HepG2 (cell line): Measurements from ENCODE around the gene OSBPL9. TPM values are rescaled to one million over a fixed set of nuclear protein-coding genes. Genes with fewer than 3 reads are reported as not detected.

Source experiments
- ATAC-seq: fragments of 200-7000 bp; cut with Tn5 transposase; 3 replicates; pipeline ENCODE4 v1.9.1; 2020; ENCODE audit warnings: mild to moderate bottlenecking, moderate library complexity
- BruUV-seq: library from RNA; stranded (reverse); fragments of 400-500 nt; replicated peaks from 2 replicates; lab custom pipeline; 2021; lab: Mats Ljungman, UMichigan
- CTCF ChIA-PET: fragments of 300-600 bp; formaldehyde crosslinking; extraction: SDS; loops from one replicate; lab custom pipeline; 2021; ENCODE audit warnings: low total read pairs, inconsistent platforms, low intra/inter-chr PET ratio; lab: Yijun Ruan, JAX
- POLR2A ChIA-PET: fragments of 350-600 bp; sonication (Branson Sonifier 250); formaldehyde crosslinking; loops from one replicate; lab custom pipeline; 2020; ENCODE audit warnings: antibody characterized with exemption, inconsistent platforms; lab: Yijun Ruan, JAX
- DNase-seq: peaks from one replicate; pipeline ENCODE4 v3.0.0-alpha.2; 2015; ENCODE audit warnings: low spot score
- FAIRE-seq: peaks from 3 replicates; lab custom pipeline; 2011; peaks lifted over from hg19 to GRCh38; lab: Jason Lieb, UNC
- H2AFZ ChIP-seq: one replicate; pipeline ENCODE4 v1.6.1; 2011; ENCODE audit warnings: low read length, inconsistent platforms
- H3K27ac ChIP-seq: fragments of 300-600 bp; 3 replicates; pipeline ENCODE4 v1.8.0; 2011; ENCODE audit warnings: mixed run types, mild to moderate bottlenecking, mixed read lengths, low read length, inconsistent platforms; ENCODE audit not compliant: insufficient read depth; ENCODE audit errors: extremely low read length
- H3K27me3 ChIP-seq, 2 experiments: fragments of 200-600 bp in 1 of 2; 2 replicates in 1 of 2; 3 replicates in 1 of 2; pipeline versions ENCODE4 v1.6.0 to v1.8.0; 2011; ENCODE audit warnings: low read length in 2 of 2, mild to moderate bottlenecking in 2 of 2, moderate library complexity in 2 of 2, inconsistent platforms in 1 of 2; ENCODE audit not compliant: insufficient read depth in 2 of 2, control insufficient read depth in 1 of 2
- H3K36me3 ChIP-seq, 2 experiments: fragments of 200-600 bp in 1 of 2; replicated peaks in 1 of 2; 2 replicates in 1 of 2; 3 replicates in 1 of 2; pipeline versions ENCODE4 v1.5.1 to v1.8.0; 2011; ENCODE audit warnings: low read length in 2 of 2, inconsistent platforms in 1 of 2; ENCODE audit not compliant: insufficient read depth in 2 of 2, control insufficient read depth in 1 of 2
- H3K4me1 ChIP-seq: 2 replicates; pipeline ENCODE4 v1.5.1; 2012; ENCODE audit warnings: low read length, inconsistent platforms; ENCODE audit not compliant: insufficient read depth
- H3K4me2 ChIP-seq: 2 replicates; pipeline ENCODE4 v1.6.0; 2011; ENCODE audit warnings: low read depth, low read length, inconsistent platforms
- H3K4me3 ChIP-seq, 3 experiments: fragments of 200-600 bp in 1 of 3; sonication (generic), shearing (Covaris generic) in 1 of 3; replicated peaks in 1 of 3; 2 replicates each; pipeline ENCODE4 v1.5.1; 2011 to 2016; ENCODE audit warnings: low read length in 3 of 3, inconsistent platforms in 2 of 3, low read depth in 2 of 3, mild to moderate bottlenecking in 2 of 3, control low read depth in 1 of 3, mixed read lengths in 1 of 3; ENCODE audit not compliant: insufficient read depth in 1 of 3
- H3K79me2 ChIP-seq: one replicate; pipeline ENCODE4 v1.6.1; 2011; ENCODE audit warnings: low read length, inconsistent platforms; ENCODE audit not compliant: insufficient read depth
- H3K9ac ChIP-seq: 2 replicates; pipeline ENCODE4 v1.6.0; 2011; ENCODE audit warnings: mild to moderate bottlenecking, low read depth, low read length, inconsistent platforms; ENCODE audit not compliant: insufficient read depth
- H3K9me3 ChIP-seq: 2 replicates; pipeline ENCODE4 v1.5.1; 2012; ENCODE audit warnings: mild to moderate bottlenecking, low read length
- H4K20me1 ChIP-seq: 2 replicates; pipeline ENCODE4 v1.6.0; 2011; ENCODE audit warnings: inconsistent platforms, mild to moderate bottlenecking, low read length, moderate library complexity; ENCODE audit not compliant: insufficient read depth
- FOXK1 ChIP-seq: sonication (generic); formaldehyde crosslinking; IDR thresholded peaks from 2 replicates; pipeline ENCODE4 v1.4.0; 2020; ENCODE audit warnings: low read depth, missing genetic modification reagents, borderline replicate concordance
- GFI1 ChIP-seq: sonication (generic); formaldehyde crosslinking; IDR thresholded peaks from 2 replicates; pipeline ENCODE4 v1.5.0; 2020; ENCODE audit warnings: missing genetic modification reagents, mild to moderate bottlenecking, borderline replicate concordance
- PAF1 ChIP-seq: IDR thresholded peaks from 2 replicates; pipeline ENCODE4 v1.6.1; 2016; ENCODE audit warnings: missing genetic modification reagents, missing compliant biosample characterization
- PAWR ChIP-seq: sonication (generic); formaldehyde crosslinking; IDR thresholded peaks from 2 replicates; pipeline ENCODE4 v1.4.0; 2020; ENCODE audit warnings: missing genetic modification reagents, mild to moderate bottlenecking, borderline replicate concordance
- STAT6 ChIP-seq: sonication (generic); formaldehyde crosslinking; IDR thresholded peaks from 2 replicates; pipeline ENCODE4 v1.4.0; 2020; ENCODE audit warnings: missing genetic modification reagents, mild to moderate bottlenecking, borderline replicate concordance
- WIZ ChIP-seq: sonication (generic); formaldehyde crosslinking; IDR thresholded peaks from 2 replicates; pipeline ENCODE4 v1.5.1; 2020; ENCODE audit warnings: mild to moderate bottlenecking, missing genetic modification reagents
- ZNF788 ChIP-seq: sonication (generic); formaldehyde crosslinking; IDR thresholded peaks from 2 replicates; pipeline ENCODE4 v1.5.0; 2020; ENCODE audit warnings: mild to moderate bottlenecking, missing genetic modification reagents, borderline replicate concordance
- ZSCAN31 ChIP-seq: sonication (generic); formaldehyde crosslinking; IDR thresholded peaks from 2 replicates; pipeline ENCODE4 v1.5.0; 2020; ENCODE audit warnings: low read depth, mild to moderate bottlenecking, missing genetic modification reagents
- WGBS: methylation state at CpG from one replicate; pipeline ENCODE4 v1.1.6; 2017; ENCODE audit warnings: low lambda C conversion rate; 5-methylcytosine and 5-hydroxymethylcytosine counted together
- in situ Hi-C: cut with HindIII; loops from 2 replicates; pipeline ENCODE4 v1.10.0; 2017; ENCODE audit warnings: low pct_unique_long_range_greater_than_20kb; ENCODE audit not compliant: extremely low pct_ligation_motif_present
- intact Hi-C: fragments of 100-400 bp; cut with micrococcal nuclease; formaldehyde crosslinking; loops from one replicate; pipeline ENCODE4 v1.10.0; 2022; ENCODE audit not compliant: unreplicated experiment
- polyA plus RNA-seq, 8 experiments: library from polyadenylated mRNA; depleted of rRNA in 3 of 8; stranded (reverse) in 7 of 8; unstranded in 1 of 8; fragments of >200 nt; fragmentation: Illumina TruSeq in 4 of 8; extraction: Trizol in 4 of 8; gene quantifications; 2 replicates each; pipeline versions ENCODE4 v1.2.1 to v1.2.3, GENCODE V29; 2011 to 2016; ENCODE audit warnings: low read depth in 4 of 8, missing spikeins in 1 of 8, mixed read lengths in 1 of 8; ENCODE audit not compliant: insufficient read depth in 1 of 8
- total RNA-seq, 5 experiments: library from RNA; depleted of rRNA; stranded (reverse); fragments of >200 nt; fragmentation: Illumina TruSeq; extraction: Trizol; gene quantifications; 2 replicates each; pipeline ENCODE4 v1.2.3, GENCODE V29; 2016; ENCODE audit warnings: low read depth in 1 of 5

Gene OSBPL9
- total and polyA plus RNA-seq, 2 of the 13 experiments (the other 11 are each of a cell fraction or from before 2014, with no cell fraction given): 83.6 to 142 TPM

- intact Hi-C loops: no loop called here
Observed at GRCh38 chr1:51567653-51568052, 49.2 kb upstream of the OSBPL9 start.

DNA sequence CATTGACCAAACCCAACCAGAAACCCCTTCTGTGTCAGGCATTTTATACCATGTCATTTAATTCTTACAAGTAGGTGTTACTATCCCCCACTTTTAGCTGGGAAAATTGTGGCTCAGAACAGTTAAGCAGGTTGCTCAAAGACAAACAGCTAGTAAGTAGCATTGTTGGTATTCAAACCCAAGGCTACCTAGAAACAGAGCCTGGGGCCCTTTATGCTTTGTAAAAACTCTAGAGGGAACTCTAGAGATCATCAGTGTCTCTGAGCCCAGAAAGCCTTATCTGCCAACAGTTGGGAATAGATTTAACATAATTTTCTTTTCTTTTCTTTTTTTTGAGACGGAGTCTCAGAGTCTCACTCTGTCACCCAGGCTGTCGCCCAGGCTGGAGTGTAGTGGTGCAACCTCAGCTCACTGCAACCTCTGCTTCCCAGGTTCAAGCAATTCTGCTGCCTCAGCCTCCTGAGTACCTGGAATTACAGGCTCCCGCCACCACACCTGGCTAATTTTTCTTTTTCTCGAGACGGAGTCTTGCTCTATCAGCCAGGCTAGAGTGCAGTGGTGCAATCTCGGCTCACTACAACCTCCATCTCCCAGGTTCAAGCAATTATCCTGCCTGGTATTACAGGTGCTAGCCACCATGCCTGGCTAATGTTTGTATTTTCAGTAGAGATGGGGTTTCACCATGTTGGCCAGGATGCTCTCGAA lies 48.5 kb upstream of the OSBPL9 start:
- Histone ChIP-seq H3K4me3 (no peak overlapping the region), H3K4me2 (no peak overlapping the region), H4K20me1 (no peaks in the 10 kb centered on the region), H3K79me2 (no peaks in the 10 kb centered on the region), H3K9me3 (no peaks in the 10 kb centered on the region), H3K27ac (no peak overlapping the region), H3K27me3 (no peaks in the 10 kb centered on the region), H3K36me3 (no peaks in the 10 kb centered on the region), H2AFZ (no peak overlapping the region), H3K4me1 (peaks cover 14% of the 10 kb centered on the region)
- 70% methylated on average over 7 of the region's 7 CpGs for WGBS
- POLR2A ChIA-PET: no interaction called here
- CTCF ChIA-PET: interaction anchor here (1.1 kb wide), 1 partner anchor 201 kb away, joined by 3 read pairs; no protein-coding TSS in a partner anchor
- in situ Hi-C loops: no loop called here
- ATAC-seq: no peak
- no TSS peak for BruUV-seq
- FAIRE-seq: no peak
- no peak for TF ChIP-seq FOXK1 (CRISPR knock-in tag)
- no peak for TF ChIP-seq PAWR
- TF ChIP-seq STAT6 (CRISPR knock-in tag): no peak
- TF ChIP-seq GFI1: no peak
- TF ChIP-seq ZSCAN31 (CRISPR knock-in tag): no peak
- no peak for TF ChIP-seq PAF1 (CRISPR knock-in tag)
- TF ChIP-seq, all 625 proteins: peak for 0
- no peak for DNase-seq
- no peak overlapping the region for H3K9ac ChIP-seq
- intact Hi-C loops: no loop called here

More at GRCh38 chr1:51567653-51568052, 49.2 kb upstream of the OSBPL9 start:
- no peak for ATAC-seq
- H3K9ac ChIP-seq: no peak overlapping the region
- no peak overlapping the region for H3K4me3 ChIP-seq
- POLR2A ChIA-PET: no interaction called here
- TF ChIP-seq WIZ (CRISPR knock-in tag) (no peak), ZNF788 (CRISPR knock-in tag) (no peak)
- no peaks in the 10 kb centered on the region for H3K9me3 ChIP-seq
- no peaks in the 10 kb centered on the region for H3K27me3 ChIP-seq
- no peaks in the 10 kb centered on the region for H3K36me3 ChIP-seq
- no peaks in the 10 kb centered on the region for H4K20me1 ChIP-seq
- in situ Hi-C loops: no loop called here
- CTCF ChIA-PET: no interaction called here
- no peak for FAIRE-seq
- H2AFZ ChIP-seq: no peak overlapping the region
- no peaks in the 10 kb centered on the region for H3K79me2 ChIP-seq
- DNase-seq: no peak
- no peak overlapping the region for H3K4me2 ChIP-seq
- no peak overlapping the region for H3K27ac ChIP-seq
- H3K4me1 ChIP-seq: peaks cover 14% of the 10 kb centered on the region
- no TSS peak for BruUV-seq
